HepG2 (cell line): ENCODE data around the gene NTF3. TPM values are rescaled to one million over a fixed set of nuclear protein-coding genes. Genes with fewer than 3 reads are reported as not detected.

ENCODE experiments used
- ATAC-seq: fragments of 200-7000 bp; cut with Tn5 transposase; 3 replicates; pipeline ENCODE4 v1.9.1; 2020; ENCODE audit warnings: mild to moderate bottlenecking, moderate library complexity
- BruUV-seq: library from RNA; stranded (reverse); fragments of 400-500 nt; replicated peaks from 2 replicates; lab custom pipeline; 2021; lab: Mats Ljungman, UMichigan
- CTCF ChIA-PET: fragments of 300-600 bp; formaldehyde crosslinking; extraction: SDS; loops from one replicate; lab custom pipeline; 2021; ENCODE audit warnings: low total read pairs, inconsistent platforms, low intra/inter-chr PET ratio; lab: Yijun Ruan, JAX
- POLR2A ChIA-PET: fragments of 350-600 bp; sonication (Branson Sonifier 250); formaldehyde crosslinking; loops from one replicate; lab custom pipeline; 2020; ENCODE audit warnings: antibody characterized with exemption, inconsistent platforms; lab: Yijun Ruan, JAX
- DNase-seq: peaks from one replicate; pipeline ENCODE4 v3.0.0-alpha.2; 2015; ENCODE audit warnings: low spot score
- FAIRE-seq: peaks from 3 replicates; lab custom pipeline; 2011; peaks lifted over from hg19 to GRCh38; lab: Jason Lieb, UNC
- H2AFZ ChIP-seq: one replicate; pipeline ENCODE4 v1.6.1; 2011; ENCODE audit warnings: low read length, inconsistent platforms
- H3K27ac ChIP-seq: fragments of 300-600 bp; 3 replicates; pipeline ENCODE4 v1.8.0; 2011; ENCODE audit warnings: mixed run types, mild to moderate bottlenecking, mixed read lengths, low read length, inconsistent platforms; ENCODE audit not compliant: insufficient read depth; ENCODE audit errors: extremely low read length
- H3K27me3 ChIP-seq, 2 experiments: fragments of 200-600 bp in 1 of 2; 2 replicates in 1 of 2; 3 replicates in 1 of 2; pipeline versions ENCODE4 v1.6.0 to v1.8.0; 2011; ENCODE audit warnings: low read length in 2 of 2, mild to moderate bottlenecking in 2 of 2, moderate library complexity in 2 of 2, inconsistent platforms in 1 of 2; ENCODE audit not compliant: insufficient read depth in 2 of 2, control insufficient read depth in 1 of 2
- H3K36me3 ChIP-seq, 2 experiments: fragments of 200-600 bp in 1 of 2; replicated peaks in 1 of 2; 2 replicates in 1 of 2; 3 replicates in 1 of 2; pipeline versions ENCODE4 v1.5.1 to v1.8.0; 2011; ENCODE audit warnings: low read length in 2 of 2, inconsistent platforms in 1 of 2; ENCODE audit not compliant: insufficient read depth in 2 of 2, control insufficient read depth in 1 of 2
- H3K4me1 ChIP-seq: 2 replicates; pipeline ENCODE4 v1.5.1; 2012; ENCODE audit warnings: low read length, inconsistent platforms; ENCODE audit not compliant: insufficient read depth
- H3K4me2 ChIP-seq: 2 replicates; pipeline ENCODE4 v1.6.0; 2011; ENCODE audit warnings: low read depth, low read length, inconsistent platforms
- H3K4me3 ChIP-seq, 3 experiments: fragments of 200-600 bp in 1 of 3; sonication (generic), shearing (Covaris generic) in 1 of 3; replicated peaks in 1 of 3; 2 replicates each; pipeline ENCODE4 v1.5.1; 2011 to 2016; ENCODE audit warnings: low read length in 3 of 3, inconsistent platforms in 2 of 3, low read depth in 2 of 3, mild to moderate bottlenecking in 2 of 3, control low read depth in 1 of 3, mixed read lengths in 1 of 3; ENCODE audit not compliant: insufficient read depth in 1 of 3
- H3K79me2 ChIP-seq: one replicate; pipeline ENCODE4 v1.6.1; 2011; ENCODE audit warnings: low read length, inconsistent platforms; ENCODE audit not compliant: insufficient read depth
- H3K9ac ChIP-seq: 2 replicates; pipeline ENCODE4 v1.6.0; 2011; ENCODE audit warnings: mild to moderate bottlenecking, low read depth, low read length, inconsistent platforms; ENCODE audit not compliant: insufficient read depth
- H3K9me3 ChIP-seq: 2 replicates; pipeline ENCODE4 v1.5.1; 2012; ENCODE audit warnings: mild to moderate bottlenecking, low read length
- H4K20me1 ChIP-seq: 2 replicates; pipeline ENCODE4 v1.6.0; 2011; ENCODE audit warnings: inconsistent platforms, mild to moderate bottlenecking, low read length, moderate library complexity; ENCODE audit not compliant: insufficient read depth
- ARNTL ChIP-seq: sonication (generic); formaldehyde crosslinking; IDR thresholded peaks from 2 replicates; pipeline ENCODE4 v1.4.0; 2020; ENCODE audit warnings: mild to moderate bottlenecking, missing genetic modification reagents
- CAMTA2 ChIP-seq: sonication (generic); formaldehyde crosslinking; IDR thresholded peaks from 2 replicates; pipeline ENCODE4 v1.4.0; 2020; ENCODE audit warnings: mild to moderate bottlenecking, missing genetic modification reagents, borderline replicate concordance
- FOXK2 ChIP-seq: fragments of 450-650 bp; IDR thresholded peaks from 2 replicates; pipeline ENCODE4 v1.6.1; 2016
- KLF9 ChIP-seq: IDR thresholded peaks from 2 replicates; pipeline ENCODE4 v1.6.1; 2016; ENCODE audit warnings: low read depth
- RBAK ChIP-seq: sonication (generic); formaldehyde crosslinking; IDR thresholded peaks from 2 replicates; pipeline ENCODE4 v1.5.1; 2020; ENCODE audit warnings: mild to moderate bottlenecking, missing genetic modification reagents
- RORA ChIP-seq: sonication (generic); formaldehyde crosslinking; IDR thresholded peaks from 2 replicates; pipeline ENCODE4 v1.5.0; 2020; ENCODE audit warnings: mild to moderate bottlenecking, missing genetic modification reagents, moderate library complexity
- SALL2 ChIP-seq: sonication (generic); formaldehyde crosslinking; IDR thresholded peaks from 2 replicates; pipeline ENCODE4 v1.8.1; 2023; ENCODE audit warnings: mild to moderate bottlenecking, missing genetic modification reagents, inconsistent platforms
- SRSF1 ChIP-seq: fragments of 200-400 bp; formaldehyde crosslinking; optimal IDR thresholded peaks from 2 replicates; pipeline ENCODE3; 2017; ENCODE audit warnings: mild to moderate bottlenecking, low read depth, low read length, moderate library complexity
- ZNF143 ChIP-seq: sonication (generic); formaldehyde crosslinking; IDR thresholded peaks from 2 replicates; pipeline ENCODE4 v1.4.0; 2020; ENCODE audit warnings: missing genetic modification reagents
- ZNF232 ChIP-seq: sonication (generic); formaldehyde crosslinking; IDR thresholded peaks from 2 replicates; pipeline ENCODE4 v1.4.0; 2020; ENCODE audit warnings: missing genetic modification reagents, borderline replicate concordance
- ZNF256 ChIP-seq: sonication (generic); formaldehyde crosslinking; conservative IDR thresholded peaks from 2 replicates; pipeline ENCODE4 v1.4.0; 2020; ENCODE audit warnings: missing genetic modification reagents
- ZNF274 ChIP-seq: sonication (generic); formaldehyde crosslinking; IDR thresholded peaks from 2 replicates; pipeline ENCODE4 v1.5.1; 2020; ENCODE audit warnings: mild to moderate bottlenecking, missing genetic modification reagents
- ZNF484 ChIP-seq: sonication (generic); formaldehyde crosslinking; IDR thresholded peaks from 2 replicates; pipeline ENCODE4 v1.5.1; 2020; ENCODE audit warnings: mild to moderate bottlenecking, low read depth, missing genetic modification reagents, borderline replicate concordance
- ZNF776 ChIP-seq: sonication (generic); formaldehyde crosslinking; IDR thresholded peaks from 2 replicates; pipeline ENCODE4 v1.4.0; 2020; ENCODE audit warnings: mild to moderate bottlenecking, missing genetic modification reagents
- WGBS: methylation state at CpG from one replicate; pipeline ENCODE4 v1.1.6; 2017; ENCODE audit warnings: low lambda C conversion rate; 5-methylcytosine and 5-hydroxymethylcytosine counted together
- in situ Hi-C: cut with HindIII; loops from 2 replicates; pipeline ENCODE4 v1.10.0; 2017; ENCODE audit warnings: low pct_unique_long_range_greater_than_20kb; ENCODE audit not compliant: extremely low pct_ligation_motif_present
- intact Hi-C: fragments of 100-400 bp; cut with micrococcal nuclease; formaldehyde crosslinking; loops from one replicate; pipeline ENCODE4 v1.10.0; 2022; ENCODE audit not compliant: unreplicated experiment
- polyA plus RNA-seq, 8 experiments: library from polyadenylated mRNA; depleted of rRNA in 3 of 8; stranded (reverse) in 7 of 8; unstranded in 1 of 8; fragments of >200 nt; fragmentation: Illumina TruSeq in 4 of 8; extraction: Trizol in 4 of 8; gene quantifications; 2 replicates each; pipeline versions ENCODE4 v1.2.1 to v1.2.3, GENCODE V29; 2011 to 2016; ENCODE audit warnings: low read depth in 4 of 8, missing spikeins in 1 of 8, mixed read lengths in 1 of 8; ENCODE audit not compliant: insufficient read depth in 1 of 8
- total RNA-seq, 5 experiments: library from RNA; depleted of rRNA; stranded (reverse); fragments of >200 nt; fragmentation: Illumina TruSeq; extraction: Trizol; gene quantifications; 2 replicates each; pipeline ENCODE4 v1.2.3, GENCODE V29; 2016; ENCODE audit warnings: low read depth in 1 of 5
- TF ChIP-seq, protein P1 (sequence below): sonication (generic); IDR thresholded peaks from 2 replicates; pipeline ENCODE4 v1.6.1; 2016; ENCODE audit warnings: low read depth, borderline replicate concordance
- TF ChIP-seq, protein P2 (sequence below): sonication (generic); formaldehyde crosslinking; IDR thresholded peaks from 2 replicates; pipeline ENCODE4 v1.5.0; 2020; ENCODE audit warnings: missing genetic modification reagents
- TF ChIP-seq, protein P3 (sequence below): sonication (generic); formaldehyde crosslinking; IDR thresholded peaks from 2 replicates; pipeline ENCODE4 v1.4.0; 2020; ENCODE audit warnings: missing genetic modification reagents, borderline replicate concordance
- TF ChIP-seq, protein P4 (sequence below): sonication (generic); formaldehyde crosslinking; IDR thresholded peaks from 2 replicates; pipeline ENCODE4 v1.4.0; 2020; ENCODE audit warnings: missing genetic modification reagents, borderline replicate concordance

NTF3 gene
- total and polyA plus RNA-seq, 2 of the 13 experiments (the other 11 are each of a cell fraction or from before 2014, with no cell fraction given) = not detected

DNA sequence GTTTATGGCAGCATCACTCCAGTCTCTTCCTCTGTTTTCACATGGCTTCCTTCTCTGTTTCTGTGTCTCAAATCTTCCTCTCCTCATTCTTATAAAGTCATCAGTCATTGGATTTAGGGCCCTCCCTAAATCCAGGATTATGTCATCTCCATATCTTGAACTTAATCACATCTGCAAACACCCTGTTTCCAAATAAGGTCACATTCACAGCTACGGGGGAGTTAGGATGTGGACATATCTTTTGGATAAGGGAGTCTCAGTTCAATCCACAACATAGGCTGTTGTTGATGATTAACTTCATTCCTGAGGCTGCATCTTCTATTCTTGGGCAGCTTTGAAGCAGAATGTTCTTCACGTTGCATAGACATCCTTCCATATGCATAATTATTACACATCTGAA is 40.3 kb upstream of the NTF3 start:
- in situ Hi-C loops (no loop called here), intact Hi-C loops (no loop called here)
- BruUV-seq = no TSS peak
- H3K9ac ChIP-seq = no peak overlapping the region
- no peaks in the 10 kb centered on the region for H4K20me1 ChIP-seq
- no peaks in the 10 kb centered on the region for H3K36me3 ChIP-seq
- CTCF ChIA-PET = no interaction called here
- no peak overlapping the region for H2AFZ ChIP-seq
- H3K79me2 ChIP-seq = no peaks in the 10 kb centered on the region
- H3K4me1 ChIP-seq = no peaks in the 10 kb centered on the region
- FAIRE-seq (no peak), DNase-seq (no peak), ATAC-seq (no peak)
- H3K9me3 ChIP-seq = no peaks in the 10 kb centered on the region
- 0% methylated on average over 2 of the region's 2 CpGs for WGBS
- no peak overlapping the region for H3K4me2 ChIP-seq
- TF ChIP-seq ZNF776 (CRISPR knock-in tag) (no peak), FOXK2 (no peak), ZNF274 (CRISPR knock-in tag) (no peak), RBAK (CRISPR knock-in tag) (no peak), CAMTA2 (CRISPR knock-in tag) (no peak), KLF9 (CRISPR knock-in tag) (no peak), SALL2 (CRISPR knock-in tag) (no peak), ARNTL (no peak), ZNF484 (CRISPR knock-in tag) (no peak), SRSF1 (no peak), RORA (CRISPR knock-in tag) (no peak), ZNF143 (CRISPR knock-in tag) (no peak), ZNF256 (CRISPR knock-in tag) (no peak), ZNF232 (no peak)
- TF ChIP-seq, protein P1, sequence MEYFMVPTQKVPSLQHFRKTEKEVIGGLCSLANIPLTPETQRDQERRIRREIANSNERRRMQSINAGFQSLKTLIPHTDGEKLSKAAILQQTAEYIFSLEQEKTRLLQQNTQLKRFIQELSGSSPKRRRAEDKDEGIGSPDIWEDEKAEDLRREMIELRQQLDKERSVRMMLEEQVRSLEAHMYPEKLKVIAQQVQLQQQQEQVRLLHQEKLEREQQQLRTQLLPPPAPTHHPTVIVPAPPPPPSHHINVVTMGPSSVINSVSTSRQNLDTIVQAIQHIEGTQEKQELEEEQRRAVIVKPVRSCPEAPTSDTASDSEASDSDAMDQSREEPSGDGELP = no peak
- TF ChIP-seq, protein P2, sequence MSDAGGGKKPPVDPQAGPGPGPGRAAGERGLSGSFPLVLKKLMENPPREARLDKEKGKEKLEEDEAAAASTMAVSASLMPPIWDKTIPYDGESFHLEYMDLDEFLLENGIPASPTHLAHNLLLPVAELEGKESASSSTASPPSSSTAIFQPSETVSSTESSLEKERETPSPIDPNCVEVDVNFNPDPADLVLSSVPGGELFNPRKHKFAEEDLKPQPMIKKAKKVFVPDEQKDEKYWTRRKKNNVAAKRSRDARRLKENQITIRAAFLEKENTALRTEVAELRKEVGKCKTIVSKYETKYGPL (CRISPR knock-in tag) = no peak
- TF ChIP-seq, protein P3, sequence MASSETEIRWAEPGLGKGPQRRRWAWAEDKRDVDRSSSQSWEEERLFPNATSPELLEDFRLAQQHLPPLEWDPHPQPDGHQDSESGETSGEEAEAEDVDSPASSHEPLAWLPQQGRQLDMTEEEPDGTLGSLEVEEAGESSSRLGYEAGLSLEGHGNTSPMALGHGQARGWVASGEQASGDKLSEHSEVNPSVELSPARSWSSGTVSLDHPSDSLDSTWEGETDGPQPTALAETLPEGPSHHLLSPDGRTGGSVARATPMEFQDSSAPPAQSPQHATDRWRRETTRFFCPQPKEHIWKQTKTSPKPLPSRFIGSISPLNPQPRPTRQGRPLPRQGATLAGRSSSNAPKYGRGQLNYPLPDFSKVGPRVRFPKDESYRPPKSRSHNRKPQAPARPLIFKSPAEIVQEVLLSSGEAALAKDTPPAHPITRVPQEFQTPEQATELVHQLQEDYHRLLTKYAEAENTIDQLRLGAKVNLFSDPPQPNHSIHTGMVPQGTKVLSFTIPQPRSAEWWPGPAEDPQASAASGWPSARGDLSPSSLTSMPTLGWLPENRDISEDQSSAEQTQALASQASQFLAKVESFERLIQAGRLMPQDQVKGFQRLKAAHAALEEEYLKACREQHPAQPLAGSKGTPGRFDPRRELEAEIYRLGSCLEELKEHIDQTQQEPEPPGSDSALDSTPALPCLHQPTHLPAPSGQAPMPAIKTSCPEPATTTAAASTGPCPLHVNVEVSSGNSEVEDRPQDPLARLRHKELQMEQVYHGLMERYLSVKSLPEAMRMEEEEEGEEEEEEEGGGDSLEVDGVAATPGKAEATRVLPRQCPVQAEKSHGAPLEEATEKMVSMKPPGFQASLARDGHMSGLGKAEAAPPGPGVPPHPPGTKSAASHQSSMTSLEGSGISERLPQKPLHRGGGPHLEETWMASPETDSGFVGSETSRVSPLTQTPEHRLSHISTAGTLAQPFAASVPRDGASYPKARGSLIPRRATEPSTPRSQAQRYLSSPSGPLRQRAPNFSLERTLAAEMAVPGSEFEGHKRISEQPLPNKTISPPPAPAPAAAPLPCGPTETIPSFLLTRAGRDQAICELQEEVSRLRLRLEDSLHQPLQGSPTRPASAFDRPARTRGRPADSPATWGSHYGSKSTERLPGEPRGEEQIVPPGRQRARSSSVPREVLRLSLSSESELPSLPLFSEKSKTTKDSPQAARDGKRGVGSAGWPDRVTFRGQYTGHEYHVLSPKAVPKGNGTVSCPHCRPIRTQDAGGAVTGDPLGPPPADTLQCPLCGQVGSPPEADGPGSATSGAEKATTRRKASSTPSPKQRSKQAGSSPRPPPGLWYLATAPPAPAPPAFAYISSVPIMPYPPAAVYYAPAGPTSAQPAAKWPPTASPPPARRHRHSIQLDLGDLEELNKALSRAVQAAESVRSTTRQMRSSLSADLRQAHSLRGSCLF (CRISPR knock-in tag) = no peak
- TF ChIP-seq, protein P4, sequence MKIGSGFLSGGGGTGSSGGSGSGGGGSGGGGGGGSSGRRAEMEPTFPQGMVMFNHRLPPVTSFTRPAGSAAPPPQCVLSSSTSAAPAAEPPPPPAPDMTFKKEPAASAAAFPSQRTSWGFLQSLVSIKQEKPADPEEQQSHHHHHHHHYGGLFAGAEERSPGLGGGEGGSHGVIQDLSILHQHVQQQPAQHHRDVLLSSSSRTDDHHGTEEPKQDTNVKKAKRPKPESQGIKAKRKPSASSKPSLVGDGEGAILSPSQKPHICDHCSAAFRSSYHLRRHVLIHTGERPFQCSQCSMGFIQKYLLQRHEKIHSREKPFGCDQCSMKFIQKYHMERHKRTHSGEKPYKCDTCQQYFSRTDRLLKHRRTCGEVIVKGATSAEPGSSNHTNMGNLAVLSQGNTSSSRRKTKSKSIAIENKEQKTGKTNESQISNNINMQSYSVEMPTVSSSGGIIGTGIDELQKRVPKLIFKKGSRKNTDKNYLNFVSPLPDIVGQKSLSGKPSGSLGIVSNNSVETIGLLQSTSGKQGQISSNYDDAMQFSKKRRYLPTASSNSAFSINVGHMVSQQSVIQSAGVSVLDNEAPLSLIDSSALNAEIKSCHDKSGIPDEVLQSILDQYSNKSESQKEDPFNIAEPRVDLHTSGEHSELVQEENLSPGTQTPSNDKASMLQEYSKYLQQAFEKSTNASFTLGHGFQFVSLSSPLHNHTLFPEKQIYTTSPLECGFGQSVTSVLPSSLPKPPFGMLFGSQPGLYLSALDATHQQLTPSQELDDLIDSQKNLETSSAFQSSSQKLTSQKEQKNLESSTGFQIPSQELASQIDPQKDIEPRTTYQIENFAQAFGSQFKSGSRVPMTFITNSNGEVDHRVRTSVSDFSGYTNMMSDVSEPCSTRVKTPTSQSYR (CRISPR knock-in tag) = no peak
- POLR2A ChIA-PET = no interaction called here
- H3K27me3 ChIP-seq = peaks cover 0 to 4% of the 10 kb centered on the region in 2 experiments; a peak in 1 of 5 replicates
- no peak overlapping the region for H3K4me3 ChIP-seq
- H3K27ac ChIP-seq = no peak overlapping the region
